ENCODE results near the gene SLC19A2. TPM values are rescaled to one million over a fixed set of nuclear protein-coding genes. Genes with fewer than 3 reads are reported as not detected.

SLC19A2 gene
- polyA plus RNA-seq, 1 of the 3 experiments (the other 2 are of a cell fraction): 3.4 TPM

DNA sequence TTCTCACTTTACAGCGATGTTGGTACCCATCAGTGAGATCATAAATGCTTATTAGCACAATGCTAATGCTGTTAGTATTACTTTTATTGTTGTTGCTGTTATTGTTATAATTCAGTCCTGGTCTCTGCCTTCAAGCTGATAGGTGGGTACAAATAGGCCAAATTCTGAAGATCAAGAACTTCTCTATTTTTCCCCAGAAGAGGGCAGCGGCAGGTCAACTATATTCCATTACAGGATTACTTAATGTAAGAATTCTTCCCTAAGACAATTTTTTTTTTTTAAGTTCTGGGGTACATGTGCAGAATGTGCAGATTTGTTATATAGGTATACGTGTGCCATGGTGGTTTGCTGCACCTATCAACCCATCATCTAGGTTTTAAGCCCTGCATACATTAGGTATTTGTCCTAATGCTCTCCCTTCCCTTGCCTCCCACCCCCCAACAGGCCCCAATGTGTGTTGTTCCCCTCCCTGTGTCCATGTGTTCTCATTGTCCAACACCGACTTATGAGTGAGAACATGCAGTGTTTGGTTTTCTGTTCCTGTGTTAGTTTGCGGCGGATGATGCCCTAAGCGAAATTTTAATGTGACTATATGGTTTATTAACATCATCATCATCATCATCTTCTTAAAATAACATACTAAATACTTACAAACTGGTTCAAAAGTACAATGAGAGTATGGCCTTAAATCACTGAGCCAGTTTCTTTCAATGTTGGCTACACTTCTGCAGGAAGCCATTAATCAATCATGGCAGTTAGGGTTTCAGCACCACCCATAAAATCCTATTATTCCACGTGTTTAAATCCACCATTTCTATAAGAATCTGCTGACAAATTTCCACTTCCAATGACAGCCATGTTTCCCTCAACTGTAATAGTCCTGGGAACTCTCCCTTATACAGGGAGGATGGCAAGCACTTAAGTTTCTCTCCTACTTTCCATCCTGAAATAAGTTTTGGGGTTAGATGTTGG is 19.2 kb downstream of the SLC19A2 start:
- Histone ChIP-seq H3K27ac (ENCODE audit: low read depth in 2 of 2, low read length in 1 of 2) (no peak overlapping the region), H3K27me3 (ENCODE audit: insufficient read depth) (no peaks in the 10 kb centered on the region), H3K36me3 (replicated peaks in 1 of 2; ENCODE audit: control insufficient read depth in 1 of 2, insufficient read depth in 2 of 2, low read length in 1 of 2) (peaks cover 6 to 32% of the 10 kb centered on the region in 2 experiments), H3K79me2 (ENCODE audit: insufficient read depth) (no peaks in the 10 kb centered on the region), H3K4me3 (ENCODE audit: low read depth in 2 of 2, low read length in 1 of 2) (no peak overlapping the region), H3K4me2 (no peak overlapping the region), H3K4me1 (ENCODE audit: control insufficient read depth in 1 of 2, insufficient read depth in 2 of 2, low read depth in 1 of 2, low read length in 1 of 2) (no peaks in the 10 kb centered on the region), H3K9me2 (no peaks in the 10 kb centered on the region), H3F3A (replicated peaks; ENCODE audit: insufficient read depth) (no peaks in the 10 kb centered on the region), H3K9ac (no peak overlapping the region), H3K9me3 (no peaks in the 10 kb centered on the region), H4K20me1 (ENCODE audit: insufficient read depth) (no peaks in the 10 kb centered on the region), H2AFZ (ENCODE audit: low read depth) (no peak overlapping the region)
- POLR2A ChIA-PET: no interaction called here
- TF ChIP-seq YY1 (IDR thresholded peaks at IDR 0.05; ENCODE audit: low read depth) (no peak), SMC3 (IDR thresholded peaks at IDR 0.05; ENCODE audit: low read depth, low read length) (peak; percentile 43), FOSL2 (IDR thresholded peaks at IDR 0.05; ENCODE audit: borderline replicate concordance, low read depth) (no peak), MEF2A (IDR thresholded peaks at IDR 0.05; ENCODE audit: borderline replicate concordance, low read depth) (no peak), POLR2AphosphoS5 (IDR thresholded peaks at IDR 0.05; ENCODE audit: low read depth, low read length) (no peak), RAD21 (IDR thresholded peaks at IDR 0.05; ENCODE audit: low read length) (peak; percentile 69), NFIC (IDR thresholded peaks at IDR 0.05; ENCODE audit: borderline replicate concordance) (no peak), JUND (IDR thresholded peaks at IDR 0.05) (no peak)
- TF ChIP-seq, protein P1, sequence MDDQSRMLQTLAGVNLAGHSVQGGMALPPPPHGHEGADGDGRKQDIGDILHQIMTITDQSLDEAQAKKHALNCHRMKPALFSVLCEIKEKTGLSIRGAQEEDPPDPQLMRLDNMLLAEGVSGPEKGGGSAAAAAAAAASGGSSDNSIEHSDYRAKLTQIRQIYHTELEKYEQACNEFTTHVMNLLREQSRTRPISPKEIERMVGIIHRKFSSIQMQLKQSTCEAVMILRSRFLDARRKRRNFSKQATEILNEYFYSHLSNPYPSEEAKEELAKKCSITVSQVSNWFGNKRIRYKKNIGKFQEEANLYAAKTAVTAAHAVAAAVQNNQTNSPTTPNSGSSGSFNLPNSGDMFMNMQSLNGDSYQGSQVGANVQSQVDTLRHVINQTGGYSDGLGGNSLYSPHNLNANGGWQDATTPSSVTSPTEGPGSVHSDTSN (IDR thresholded peaks at IDR 0.05): no peak
- TF ChIP-seq, protein P2, sequence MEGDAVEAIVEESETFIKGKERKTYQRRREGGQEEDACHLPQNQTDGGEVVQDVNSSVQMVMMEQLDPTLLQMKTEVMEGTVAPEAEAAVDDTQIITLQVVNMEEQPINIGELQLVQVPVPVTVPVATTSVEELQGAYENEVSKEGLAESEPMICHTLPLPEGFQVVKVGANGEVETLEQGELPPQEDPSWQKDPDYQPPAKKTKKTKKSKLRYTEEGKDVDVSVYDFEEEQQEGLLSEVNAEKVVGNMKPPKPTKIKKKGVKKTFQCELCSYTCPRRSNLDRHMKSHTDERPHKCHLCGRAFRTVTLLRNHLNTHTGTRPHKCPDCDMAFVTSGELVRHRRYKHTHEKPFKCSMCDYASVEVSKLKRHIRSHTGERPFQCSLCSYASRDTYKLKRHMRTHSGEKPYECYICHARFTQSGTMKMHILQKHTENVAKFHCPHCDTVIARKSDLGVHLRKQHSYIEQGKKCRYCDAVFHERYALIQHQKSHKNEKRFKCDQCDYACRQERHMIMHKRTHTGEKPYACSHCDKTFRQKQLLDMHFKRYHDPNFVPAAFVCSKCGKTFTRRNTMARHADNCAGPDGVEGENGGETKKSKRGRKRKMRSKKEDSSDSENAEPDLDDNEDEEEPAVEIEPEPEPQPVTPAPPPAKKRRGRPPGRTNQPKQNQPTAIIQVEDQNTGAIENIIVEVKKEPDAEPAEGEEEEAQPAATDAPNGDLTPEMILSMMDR (IDR thresholded peaks at IDR 0.05): peak; percentile 70
- TF ChIP-seq, protein P3, sequence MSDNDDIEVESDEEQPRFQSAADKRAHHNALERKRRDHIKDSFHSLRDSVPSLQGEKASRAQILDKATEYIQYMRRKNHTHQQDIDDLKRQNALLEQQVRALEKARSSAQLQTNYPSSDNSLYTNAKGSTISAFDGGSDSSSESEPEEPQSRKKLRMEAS (IDR thresholded peaks at IDR 0.05; ENCODE audit: low read depth): no peak
- DNase-seq: peak; percentile 22
- 87% methylated on average over 8 of the region's 8 CpGs for WGBS (ENCODE audit: low lambda C conversion rate)
- CTCF ChIA-PET: interaction anchor here (0.6 to 4.5 kb wide), 14 partner anchors 12 to 681 kb away, joined by 3 to 25 read pairs (median 3); partner anchors contain the start of gene CCDC181

DNA sequence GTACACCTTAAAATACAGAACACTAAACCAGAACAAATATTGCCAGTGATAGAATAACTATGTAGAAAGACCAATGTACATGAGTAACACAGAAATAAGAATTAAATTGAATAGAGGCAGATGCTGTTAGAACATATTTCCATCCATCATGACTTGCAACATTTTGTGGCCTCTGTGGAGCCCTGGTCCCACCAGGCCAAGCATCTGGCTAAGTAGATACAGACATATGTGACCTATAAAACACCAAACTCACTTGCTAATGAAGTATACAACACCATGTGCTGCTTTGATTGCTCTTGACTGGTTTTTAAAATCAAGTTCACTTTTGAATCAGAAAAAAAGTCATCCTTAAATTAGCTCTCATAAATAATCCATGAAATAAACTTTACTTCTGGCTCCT is 20.5 kb downstream of the SLC19A2 start:
- CTCF ChIA-PET: interaction anchor here (0.9 to 4.5 kb wide), 5 partner anchors 13 to 81 kb away, joined by 3 to 25 read pairs (median 4); no protein-coding TSS in a partner anchor

More for the DNA sequence above, 20.5 kb downstream of the SLC19A2 start:
- Histone ChIP-seq H3K4me1 (ENCODE audit: control insufficient read depth in 1 of 2, insufficient read depth in 2 of 2, low read depth in 1 of 2, low read length in 1 of 2) (peaks cover 0 to under 1% of the 10 kb centered on the region in 2 experiments; a peak in 1 of 4 replicates), H3K79me2 (ENCODE audit: insufficient read depth) (no peaks in the 10 kb centered on the region), H3K4me3 (ENCODE audit: low read depth in 2 of 2, low read length in 1 of 2) (no peak overlapping the region), H3K9me3 (no peaks in the 10 kb centered on the region), H3K36me3 (replicated peaks in 1 of 2; ENCODE audit: control insufficient read depth in 1 of 2, insufficient read depth in 2 of 2, low read length in 1 of 2) (peaks cover 6 to 32% of the 10 kb centered on the region in 2 experiments), H3K9me2 (no peaks in the 10 kb centered on the region), H3K4me2 (no peak overlapping the region), H2AFZ (ENCODE audit: low read depth) (no peak overlapping the region), H3K27me3 (ENCODE audit: insufficient read depth) (no peaks in the 10 kb centered on the region), H4K20me1 (ENCODE audit: insufficient read depth) (no peaks in the 10 kb centered on the region), H3F3A (replicated peaks; ENCODE audit: insufficient read depth) (no peaks in the 10 kb centered on the region), H3K27ac (ENCODE audit: low read depth in 2 of 2, low read length in 1 of 2) (no peak overlapping the region), H3K9ac (no peak overlapping the region)
- no peak for DNase-seq
- TF ChIP-seq, protein P4, sequence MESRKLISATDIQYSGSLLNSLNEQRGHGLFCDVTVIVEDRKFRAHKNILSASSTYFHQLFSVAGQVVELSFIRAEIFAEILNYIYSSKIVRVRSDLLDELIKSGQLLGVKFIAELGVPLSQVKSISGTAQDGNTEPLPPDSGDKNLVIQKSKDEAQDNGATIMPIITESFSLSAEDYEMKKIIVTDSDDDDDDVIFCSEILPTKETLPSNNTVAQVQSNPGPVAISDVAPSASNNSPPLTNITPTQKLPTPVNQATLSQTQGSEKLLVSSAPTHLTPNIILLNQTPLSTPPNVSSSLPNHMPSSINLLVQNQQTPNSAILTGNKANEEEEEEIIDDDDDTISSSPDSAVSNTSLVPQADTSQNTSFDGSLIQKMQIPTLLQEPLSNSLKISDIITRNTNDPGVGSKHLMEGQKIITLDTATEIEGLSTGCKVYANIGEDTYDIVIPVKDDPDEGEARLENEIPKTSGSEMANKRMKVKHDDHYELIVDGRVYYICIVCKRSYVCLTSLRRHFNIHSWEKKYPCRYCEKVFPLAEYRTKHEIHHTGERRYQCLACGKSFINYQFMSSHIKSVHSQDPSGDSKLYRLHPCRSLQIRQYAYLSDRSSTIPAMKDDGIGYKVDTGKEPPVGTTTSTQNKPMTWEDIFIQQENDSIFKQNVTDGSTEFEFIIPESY (IDR thresholded peaks at IDR 0.05; ENCODE audit: borderline replicate concordance, low read depth): no peak
- TF ChIP-seq TAF1 (IDR thresholded peaks at IDR 0.05; ENCODE audit: borderline replicate concordance, low read depth, low read length): no peak
- no peak for TF ChIP-seq RXRA (IDR thresholded peaks at IDR 0.05; ENCODE audit: borderline replicate concordance, low read depth)
- TF ChIP-seq TCF12 (IDR thresholded peaks at IDR 0.05): no peak
- TF ChIP-seq, protein P5, sequence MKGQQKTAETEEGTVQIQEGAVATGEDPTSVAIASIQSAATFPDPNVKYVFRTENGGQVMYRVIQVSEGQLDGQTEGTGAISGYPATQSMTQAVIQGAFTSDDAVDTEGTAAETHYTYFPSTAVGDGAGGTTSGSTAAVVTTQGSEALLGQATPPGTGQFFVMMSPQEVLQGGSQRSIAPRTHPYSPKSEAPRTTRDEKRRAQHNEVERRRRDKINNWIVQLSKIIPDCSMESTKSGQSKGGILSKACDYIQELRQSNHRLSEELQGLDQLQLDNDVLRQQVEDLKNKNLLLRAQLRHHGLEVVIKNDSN (IDR thresholded peaks at IDR 0.05; ENCODE audit: borderline replicate concordance, low read depth): no peak
- TF ChIP-seq, protein P3 (IDR thresholded peaks at IDR 0.05; ENCODE audit: low read depth): no peak
- TF ChIP-seq RAD21 (IDR thresholded peaks at IDR 0.05; ENCODE audit: low read length): no peak
- TF ChIP-seq NFIC (IDR thresholded peaks at IDR 0.05; ENCODE audit: borderline replicate concordance): no peak
- TF ChIP-seq CHD2 (IDR thresholded peaks at IDR 0.05; ENCODE audit: low read length, partially characterized antibody): no peak
- TF ChIP-seq RCOR1 (IDR thresholded peaks at IDR 0.05; ENCODE audit: low read length): no peak
- POLR2A ChIA-PET: no interaction called here

All from SK-N-SH (cell line).